ENCODE data around the gene OGFOD1. TPM values are rescaled to one million over a fixed set of nuclear protein-coding genes. Genes with fewer than 3 reads are reported as not detected.

The OGFOD1 gene
- total and polyA plus RNA-seq, 2 donors (not counting 3 experiments of a cell fraction or from before 2014, with no cell fraction given): 26.6 to 54.8 TPM

GRCh38 chr16:56436258-56436657 lies 15.1 kb upstream of the OGFOD1 start:
- TF ChIP-seq JUN (IDR thresholded peaks at IDR 0.05; ENCODE audit: borderline replicate concordance, insufficient read depth, insufficient read length, low read depth) (no peak), CTCF (IDR thresholded peaks at IDR 0.05; ENCODE audit: extremely low read depth in 1 of 2, insufficient read depth in 1 of 2, low read depth in 1 of 2, low read length in 2 of 2) (no peak), GATA2 (IDR thresholded peaks at IDR 0.05; ENCODE audit: insufficient read depth, insufficient read length, low read depth, low read length) (no peak), POLR2AphosphoS5 (IDR thresholded peaks at IDR 0.05; ENCODE audit: insufficient read depth, low read depth, low read length) (no peak), EZH2 (IDR thresholded peaks at IDR 0.05; ENCODE audit: borderline replicate concordance, low read depth, low read length, severe bottlenecking) (no peak), POLR2A (IDR thresholded peaks at IDR 0.05; ENCODE audit: low read depth, low read length) (no peak), MAX (IDR thresholded peaks at IDR 0.05; ENCODE audit: insufficient read depth, insufficient read length) (no peak), FOS (IDR thresholded peaks at IDR 0.05; ENCODE audit: borderline replicate concordance, insufficient read depth, low read length) (no peak), MYC (IDR thresholded peaks at IDR 0.05; ENCODE audit: low read depth, low read length) (no peak)
- Histone ChIP-seq H3K79me2 (ENCODE audit: control insufficient read depth, insufficient read depth, low read length) (peaks cover 2% of the 10 kb centered on the region), H3K36me3 (ENCODE audit: control insufficient read depth in 2 of 2, extremely low read depth in 1 of 2, insufficient read depth in 2 of 2, low read length in 2 of 2) (peaks cover 6 to 20% of the 10 kb centered on the region in 2 experiments), H3K4me2 (ENCODE audit: insufficient read depth, low read length) (no peak overlapping the region), H3K9me3 (replicated peaks; ENCODE audit: control insufficient read depth, insufficient read depth, low read length) (no peaks in the 10 kb centered on the region), H3K27ac (ENCODE audit: insufficient read depth, low read depth, low read length) (no peak overlapping the region), H3K27me3 (ENCODE audit: control insufficient read depth in 2 of 2, insufficient read depth in 2 of 2, low read length in 2 of 2) (no peaks in the 10 kb centered on the region), H3K4me1 (ENCODE audit: control insufficient read depth, extremely low read depth, insufficient read depth, low read length) (no peaks in the 10 kb centered on the region), H3K9ac (replicated peaks; ENCODE audit: extremely low read depth, insufficient read depth, low read length) (no peak overlapping the region), H3K4me3 (replicated peaks in 1 of 3; ENCODE audit: insufficient read depth in 1 of 3, low read depth in 1 of 3, low read length in 3 of 3) (no peak overlapping the region), H3K9me1 (replicated peaks; ENCODE audit: control insufficient read depth, extremely low read depth, insufficient read depth, low read length) (no peaks in the 10 kb centered on the region), H2AFZ (ENCODE audit: low read depth, low read length) (no peak overlapping the region), H4K20me1 (replicated peaks; ENCODE audit: control insufficient read depth, extremely low read depth, insufficient read depth, low read length) (no peaks in the 10 kb centered on the region)
- FAIRE-seq (no peak), DNase-seq (ENCODE audit: low read depth, low spot score) (no peak)
- intact Hi-C loops (cut with micrococcal nuclease): no loop called here
- CTCF ChIA-PET: no interaction called here
- no TSS peak for BruUV-seq (replicated peaks)
- dilution Hi-C loops (cut with MboI; ENCODE audit: extremely low pct_ligation_motif_present, low sequenced_read_pairs): no loop called here
- POLR2A ChIA-PET: no interaction called here

All from endothelial cell of umbilical vein (primary cell).